Lower leg skin (tissue), 3 donors: ENCODE results near the gene GIGYF2.

ENCODE experiments used
- CTCF ChIP-seq, 3 donors: fragments of 450-650 bp; IDR thresholded peaks; one replicate each; pipeline ENCODE4 v1.5.1; 2016; ENCODE audit warnings: antibody characterized with exemption in 3 of 3, mild to moderate bottlenecking in 3 of 3, moderate library complexity in 2 of 3
- POLR2A ChIP-seq, 2 donors: fragments of 450-650 bp; IDR thresholded peaks; one replicate each; pipeline ENCODE4 v1.6.1; 2016 to 2017; ENCODE audit warnings: antibody characterized with exemption in 2 of 2, mild to moderate bottlenecking in 1 of 2, moderate library complexity in 1 of 2

GRCh38 chr2:232891621-232892071, 194.5 kb downstream of the GIGYF2 start:
- no peak for TF ChIP-seq CTCF (IDR thresholded peaks at IDR 0.05)
- TF ChIP-seq POLR2A (IDR thresholded peaks at IDR 0.05), result no peak
